ENCODE measurements around the gene GABRR3.

GRCh38 chr3:98032904-98033303 lies 2.2 kb downstream of the GABRR3 start:
- TF ChIP-seq POLR2AphosphoS5 (IDR thresholded peaks at IDR 0.05; ENCODE audit: low read depth, low read length) = no peak
- TF ChIP-seq TCF7L2 (IDR thresholded peaks at IDR 0.05; ENCODE audit: low read depth, low read length) = no peak
- no peak for TF ChIP-seq CTCF (IDR thresholded peaks at IDR 0.05)

Measured in Panc1 (cell line).